Loucy (cell line): ENCODE results near the gene ACTG1.

Experiments used
- H2AFZ ChIP-seq: fragments of 200-600 bp; sonication (generic); 2 replicates; pipeline ENCODE4 v1.6.0; 2016; ENCODE audit warnings: antibody characterized with exemption, mild to moderate bottlenecking, low read length, moderate library complexity
- H3F3A ChIP-seq: fragments of 200-600 bp; 2 replicates; pipeline ENCODE4 v1.6.0; 2016; ENCODE audit warnings: antibody characterized with exemption, low read depth, mild to moderate bottlenecking
- H3K27me3 ChIP-seq: fragments of 200-600 bp; sonication (generic); 2 replicates; pipeline ENCODE4 v1.6.1; 2014; ENCODE audit warnings: low read length, mild to moderate bottlenecking; ENCODE audit not compliant: insufficient read depth, poor library complexity, severe bottlenecking
- H3K36me3 ChIP-seq: fragments of 200-600 bp; sonication (generic); 2 replicates; pipeline ENCODE4 v1.6.1; 2016; ENCODE audit warnings: low read length; ENCODE audit not compliant: insufficient read depth
- H3K4me1 ChIP-seq: fragments of 200-600 bp; sonication (generic); 2 replicates; pipeline ENCODE4 v1.5.1; 2014; ENCODE audit warnings: low read length, mild to moderate bottlenecking; ENCODE audit not compliant: insufficient read depth, poor library complexity, severe bottlenecking
- H3K4me2 ChIP-seq: fragments of 200-600 bp; sonication (generic); 2 replicates; pipeline ENCODE4 v1.6.0; 2014; ENCODE audit warnings: antibody characterized with exemption, low read length, low read depth, mild to moderate bottlenecking; ENCODE audit not compliant: poor library complexity, severe bottlenecking
- H3K4me3 ChIP-seq: fragments of 200-600 bp; sonication (generic); 2 replicates; pipeline ENCODE4 v1.5.1; 2014; ENCODE audit warnings: low read length, mild to moderate bottlenecking, mixed read lengths; ENCODE audit not compliant: poor library complexity, severe bottlenecking
- H3K79me2 ChIP-seq: fragments of 200-600 bp; sonication (generic); 2 replicates; pipeline ENCODE4 v1.6.1; 2014; ENCODE audit warnings: low read length; ENCODE audit not compliant: insufficient read depth
- H3K9ac ChIP-seq: fragments of 200-600 bp; sonication (generic); 2 replicates; pipeline ENCODE4 v1.6.0; 2014; ENCODE audit warnings: mild to moderate bottlenecking, low read depth, low read length, moderate library complexity; ENCODE audit not compliant: poor library complexity, severe bottlenecking
- H3K9me2 ChIP-seq: fragments of 200-600 bp; sonication (generic); replicated peaks from 2 replicates; pipeline ENCODE4 v1.6.1; 2016; ENCODE audit warnings: low read depth, low read length, mixed read lengths
- H3K9me3 ChIP-seq: fragments of 200-600 bp; sonication (generic); 2 replicates; pipeline ENCODE4 v1.6.1; 2014; ENCODE audit warnings: mild to moderate bottlenecking, antibody characterized with exemption, low read length, low read depth; ENCODE audit not compliant: insufficient read depth
- H4K20me1 ChIP-seq: fragments of 200-600 bp; sonication (generic); 2 replicates; pipeline ENCODE4 v1.6.0; 2014; ENCODE audit warnings: antibody characterized with exemption, low read length, mild to moderate bottlenecking; ENCODE audit not compliant: insufficient read depth, poor library complexity, severe bottlenecking
- EZH2phosphoT487 ChIP-seq: fragments of 200-600 bp; IDR thresholded peaks from 2 replicates; pipeline ENCODE4 v1.6.1; 2018; ENCODE audit warnings: antibody characterized with exemption, mild to moderate bottlenecking, moderate library complexity, borderline replicate concordance
- TF ChIP-seq, protein P1 (sequence below): fragments of 200-600 bp; sonication (generic); conservative IDR thresholded peaks from 2 replicates; pipeline ENCODE4 v1.5.1; 2014; ENCODE audit warnings: mild to moderate bottlenecking, antibody characterized with exemption, low read length

ACTG1 gene

DNA sequence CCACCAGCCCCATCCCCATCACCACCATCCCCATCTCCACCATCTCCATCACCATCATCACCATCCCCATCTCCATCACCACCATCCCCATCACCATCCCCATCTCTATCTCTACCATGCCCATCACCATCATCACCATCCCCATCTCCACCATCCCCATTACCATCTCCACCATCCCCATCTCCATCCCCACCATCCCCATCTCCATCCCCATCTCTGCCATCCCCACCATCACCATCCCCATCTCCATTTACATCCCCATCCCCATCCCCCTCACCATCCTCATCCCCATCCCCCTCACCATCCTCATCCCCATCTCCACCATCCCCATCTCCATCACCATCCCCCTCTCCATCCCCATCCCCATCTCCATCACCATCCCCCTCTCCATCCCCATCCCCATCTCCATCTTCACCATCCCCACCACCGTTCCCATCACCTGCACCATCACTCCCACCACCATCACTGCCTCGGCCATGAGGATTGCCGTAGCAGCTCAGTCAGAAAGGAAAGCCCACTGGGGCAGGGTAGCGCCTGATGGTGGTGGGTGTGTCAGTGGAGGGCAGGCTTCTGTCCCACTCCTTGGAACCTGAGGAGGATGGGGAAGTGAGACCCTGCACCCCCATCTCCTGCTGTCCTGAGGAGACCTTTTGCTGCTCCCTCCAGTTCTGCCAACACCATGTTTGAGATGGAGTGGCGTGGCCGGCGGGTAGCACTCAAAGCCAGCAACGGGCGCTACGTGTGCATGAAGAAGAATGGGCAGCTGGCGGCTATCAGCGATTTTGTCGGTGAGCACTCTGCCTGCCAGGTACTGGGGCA is 23.1 kb upstream of the ACTG1 start:
- H3K9me3 ChIP-seq = no peaks in the 10 kb centered on the region

DNA sequence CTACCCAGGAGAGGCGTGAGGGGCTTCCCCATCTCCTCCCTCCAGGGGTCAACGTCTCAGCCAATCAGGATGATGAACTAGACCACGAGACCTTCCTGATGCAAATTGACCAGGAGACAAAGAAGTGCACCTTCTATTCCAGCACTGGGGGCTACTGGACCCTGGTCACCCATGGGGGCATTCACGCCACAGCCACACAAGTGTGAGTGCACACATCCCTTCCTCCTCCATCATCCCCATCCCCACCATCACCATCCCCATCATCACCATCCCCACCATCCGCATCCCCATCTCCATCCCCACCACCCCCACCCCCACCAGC is 22.4 kb upstream of the ACTG1 start:
- Histone ChIP-seq H3K9ac (no peak overlapping the region), H3K4me1 (peaks cover 15% of the 10 kb centered on the region), H3K9me3 (no peaks in the 10 kb centered on the region), H3K4me2 (no peak overlapping the region), H3K9me2 (no peaks in the 10 kb centered on the region), H4K20me1 (no peaks in the 10 kb centered on the region), H3K4me3 (no peak overlapping the region), H3K36me3 (no peaks in the 10 kb centered on the region; the same call in 1 of the 2 replicates), H3F3A (peaks cover 4% of the 10 kb centered on the region; the same call in 1 of the 2 replicates), H3K27me3 (no peaks in the 10 kb centered on the region), H3K79me2 (no peaks in the 10 kb centered on the region), H2AFZ (no peak overlapping the region)
- TF ChIP-seq EZH2phosphoT487 = no peak
- TF ChIP-seq, protein P1, sequence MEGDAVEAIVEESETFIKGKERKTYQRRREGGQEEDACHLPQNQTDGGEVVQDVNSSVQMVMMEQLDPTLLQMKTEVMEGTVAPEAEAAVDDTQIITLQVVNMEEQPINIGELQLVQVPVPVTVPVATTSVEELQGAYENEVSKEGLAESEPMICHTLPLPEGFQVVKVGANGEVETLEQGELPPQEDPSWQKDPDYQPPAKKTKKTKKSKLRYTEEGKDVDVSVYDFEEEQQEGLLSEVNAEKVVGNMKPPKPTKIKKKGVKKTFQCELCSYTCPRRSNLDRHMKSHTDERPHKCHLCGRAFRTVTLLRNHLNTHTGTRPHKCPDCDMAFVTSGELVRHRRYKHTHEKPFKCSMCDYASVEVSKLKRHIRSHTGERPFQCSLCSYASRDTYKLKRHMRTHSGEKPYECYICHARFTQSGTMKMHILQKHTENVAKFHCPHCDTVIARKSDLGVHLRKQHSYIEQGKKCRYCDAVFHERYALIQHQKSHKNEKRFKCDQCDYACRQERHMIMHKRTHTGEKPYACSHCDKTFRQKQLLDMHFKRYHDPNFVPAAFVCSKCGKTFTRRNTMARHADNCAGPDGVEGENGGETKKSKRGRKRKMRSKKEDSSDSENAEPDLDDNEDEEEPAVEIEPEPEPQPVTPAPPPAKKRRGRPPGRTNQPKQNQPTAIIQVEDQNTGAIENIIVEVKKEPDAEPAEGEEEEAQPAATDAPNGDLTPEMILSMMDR = no peak

More for the DNA sequence above, 23.1 kb upstream of the ACTG1 start:
- Histone ChIP-seq H3K4me1 (peaks cover 15% of the 10 kb centered on the region), H2AFZ (no peak overlapping the region), H3K9ac (no peak overlapping the region), H3K27me3 (no peaks in the 10 kb centered on the region), H3K4me2 (no peak overlapping the region), H3K9me2 (no peaks in the 10 kb centered on the region), H3K36me3 (peaks cover 5% of the 10 kb centered on the region; the same call in 1 of the 2 replicates), H4K20me1 (no peaks in the 10 kb centered on the region), H3K79me2 (no peaks in the 10 kb centered on the region), H3F3A (peaks cover 4% of the 10 kb centered on the region; the same call in 1 of the 2 replicates), H3K4me3 (no peak overlapping the region)
- TF ChIP-seq, protein P1 = no peak
- no peak for TF ChIP-seq EZH2phosphoT487

DNA sequence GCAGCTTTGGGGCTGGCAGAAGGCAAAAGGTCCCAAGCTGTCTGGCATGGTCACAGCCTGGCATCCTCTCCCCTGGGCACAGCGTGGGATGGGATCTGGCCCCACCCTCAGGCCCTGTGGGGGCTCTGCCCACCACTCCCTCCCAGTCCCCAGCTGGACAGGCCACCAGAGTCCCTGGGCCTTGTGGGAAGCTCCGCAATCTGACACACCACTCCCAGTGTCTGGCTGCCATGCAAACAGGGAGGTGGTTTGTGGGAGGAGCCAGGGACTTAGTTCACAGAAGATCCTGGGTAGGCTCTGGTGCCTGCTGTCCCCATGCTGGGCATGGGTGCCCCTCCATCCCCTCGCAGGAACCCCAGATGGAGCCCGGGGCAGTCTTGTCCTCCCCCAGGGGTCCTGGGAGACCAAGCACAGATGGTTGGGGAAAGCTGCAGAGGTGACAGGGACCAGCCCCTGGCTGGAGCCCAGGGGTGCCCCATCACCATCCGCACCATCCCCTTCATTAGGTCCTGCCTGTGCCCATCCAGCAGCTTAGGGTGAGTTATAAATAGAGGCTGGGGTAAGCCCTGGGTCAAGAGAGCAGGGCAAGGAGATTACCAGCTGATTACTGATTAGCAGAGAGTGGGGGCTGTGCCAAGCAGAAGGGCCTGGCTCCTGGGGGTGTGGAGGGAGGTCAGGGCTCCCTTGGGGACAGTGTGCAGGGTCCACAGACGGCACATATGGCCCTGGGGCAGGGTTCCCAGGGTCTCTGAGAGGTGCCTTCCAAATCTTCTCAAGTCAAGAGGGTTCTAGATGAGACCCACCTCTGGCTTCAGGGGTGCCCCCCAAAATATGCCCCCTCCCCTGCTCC is 21.8 kb upstream of the ACTG1 start:
- Histone ChIP-seq H3K9me3 (no peaks in the 10 kb centered on the region), H2AFZ (no peak overlapping the region), H3K9ac (peak overlapping the region; percentile 35), H3K79me2 (no peaks in the 10 kb centered on the region), H3K27me3 (no peaks in the 10 kb centered on the region), H3K36me3 (no peaks in the 10 kb centered on the region), H3K9me2 (no peaks in the 10 kb centered on the region), H3F3A (peaks cover 4% of the 10 kb centered on the region; the same call in 1 of the 2 replicates), H3K4me3 (peak overlapping the region; percentile 1), H4K20me1 (no peaks in the 10 kb centered on the region), H3K4me2 (peak overlapping the region; percentile 67), H3K4me1 (peaks cover 15% of the 10 kb centered on the region)
- TF ChIP-seq EZH2phosphoT487 = no peak
